Chondrocyte (in vitro differentiated cells): ENCODE data around the gene C22orf31. TPM values are rescaled to one million over a fixed set of nuclear protein-coding genes. Genes with fewer than 3 reads are reported as not detected.

ENCODE experiments used
- DNase-seq: peaks from one replicate; pipeline ENCODE4 v3.0.0; 2021; ENCODE audit warnings: mixed read lengths, low spot score
- H3K27ac Mint-ChIP-seq: one replicate; pipeline ENCODE4 v1.8.0; 2021; ENCODE audit warnings: mild to moderate bottlenecking, moderate library complexity, mixed read lengths; ENCODE audit not compliant: unreplicated experiment
- H3K27me3 Mint-ChIP-seq: 2 replicates; pipeline ENCODE4 v1.8.0; 2021; ENCODE audit warnings: low read depth, mixed read lengths
- H3K36me3 Mint-ChIP-seq: 2 replicates; pipeline ENCODE4 v1.8.0; 2021; ENCODE audit warnings: low read depth, mixed read lengths
- H3K4me1 Mint-ChIP-seq: 2 replicates; pipeline ENCODE4 v1.8.0; 2021; ENCODE audit warnings: low read depth, mild to moderate bottlenecking, mixed read lengths
- H3K4me3 Mint-ChIP-seq: one replicate; pipeline ENCODE4 v1.8.0; 2021; ENCODE audit warnings: mild to moderate bottlenecking, moderate library complexity, mixed read lengths; ENCODE audit not compliant: unreplicated experiment
- H3K9me3 Mint-ChIP-seq: 2 replicates; pipeline ENCODE4 v1.8.0; 2021; ENCODE audit warnings: low read depth, mixed read lengths
- CTCF ChIP-seq: fragments of 200-600 bp; sonication (generic); IDR thresholded peaks from 2 replicates; pipeline ENCODE4 v1.5.0; 2021; ENCODE audit warnings: antibody characterized with exemption, mild to moderate bottlenecking, moderate library complexity
- total RNA-seq: library from RNA; stranded (reverse); gene quantifications from 3 replicates; pipeline ENCODE4 v1.2.1, GENCODE V29; 2021

Gene C22orf31
- total RNA-seq, 1 donor from 2014 or later = not detected

GRCh38 chr22:29078036-29078868, 16.6 kb upstream of the C22orf31 start:
- no peak for DNase-seq
- Mint-ChIP-seq H3K36me3 (no peaks in the 10 kb centered on the region), H3K4me3 (no peak overlapping the region), H3K9me3 (no peaks in the 10 kb centered on the region), H3K27me3 (no peaks in the 10 kb centered on the region), H3K4me1 (peaks cover 4% of the 10 kb centered on the region), H3K27ac (no peak overlapping the region)
- TF ChIP-seq CTCF = no peak

- Mint-ChIP-seq H3K4me3 (peak overlapping the region; percentile 65), H3K27me3 (peaks cover 7% of the 10 kb centered on the region), H3K9me3 (no peaks in the 10 kb centered on the region), H3K4me1 (peaks cover 15% of the 10 kb centered on the region), H3K36me3 (no peaks in the 10 kb centered on the region), H3K27ac (no peak overlapping the region)
- no peak for TF ChIP-seq CTCF
- no peak for DNase-seq
Observed at GRCh38 chr22:29074276-29074772, 12.7 kb upstream of the C22orf31 start.

GRCh38 chr22:29073618-29074275, 12.1 kb upstream of the C22orf31 start:
- peaks cover 9% of the 10 kb centered on the region for H3K27me3 Mint-ChIP-seq
- no peak overlapping the region for H3K27ac Mint-ChIP-seq

GRCh38 chr22:29072979-29073617, 11.5 kb upstream of the C22orf31 start, which contains the start of gene KREMEN1:
Gene KREMEN1, plus strand, starts transcription at chr22:29073035. Its CDS starts 96 bp downstream, at chr22:29073131.
- Mint-ChIP-seq H3K27ac (no peak within 1 kb of the TSS), H3K27me3 (peaks cover 9% of the 10 kb centered on the region), H3K36me3 (no peaks in the 10 kb centered on the region), H3K9me3 (no peaks in the 10 kb centered on the region), H3K4me3 (peak within 1 kb of the TSS; percentile 69), H3K4me1 (peaks cover 15% of the 10 kb centered on the region)
- no peak for TF ChIP-seq CTCF
- DNase-seq = no peak

More at GRCh38 chr22:29073618-29074275, 12.1 kb upstream of the C22orf31 start:
- peaks cover 15% of the 10 kb centered on the region for H3K4me1 Mint-ChIP-seq
- H3K36me3 Mint-ChIP-seq = no peaks in the 10 kb centered on the region
- no peak for TF ChIP-seq CTCF
- H3K9me3 Mint-ChIP-seq = no peaks in the 10 kb centered on the region
- peak overlapping the region; percentile 65 for H3K4me3 Mint-ChIP-seq
- DNase-seq = no peak
